A673 (cell line): ENCODE results near the gene KRTAP10-5. TPM values are rescaled to one million over a fixed set of nuclear protein-coding genes. Genes with fewer than 3 reads are reported as not detected.

Experiments used
- BruUV-seq: library from RNA; stranded (reverse); fragments of 400-500 nt; replicated peaks from 2 replicates; lab custom pipeline; 2021; lab: Mats Ljungman, UMichigan
- CTCF ChIA-PET: fragments of 300-600 bp; sonication (Branson Sonifier 250); formaldehyde crosslinking; loops from one replicate; lab custom pipeline; 2022; ENCODE audit warnings: antibody characterized with exemption; lab: Charles Lee
- POLR2A ChIA-PET: fragments of 300-600 bp; sonication (Branson Sonifier 250); formaldehyde crosslinking; loops from one replicate; lab custom pipeline; 2022; ENCODE audit warnings: antibody characterized with exemption; ENCODE audit not compliant: low non-redundant PET; lab: Charles Lee
- DNase-seq: peaks from one replicate; pipeline ENCODE4 v3.0.0-alpha.2; 2015; ENCODE audit warnings: low spot score
- H3K27ac ChIP-seq: fragments of 200-600 bp; sonication (generic); 2 replicates; pipeline ENCODE4 v1.5.1; 2016; ENCODE audit warnings: mixed run types, low read depth, mild to moderate bottlenecking, mixed read lengths, antibody characterized with exemption, low read length; ENCODE audit not compliant: poor library complexity, severe bottlenecking
- H3K27me3 ChIP-seq: fragments of 200-600 bp; sonication (generic); replicated peaks from 2 replicates; pipeline ENCODE4 v1.6.1; 2017; ENCODE audit warnings: mixed run types, low read depth, mild to moderate bottlenecking, mixed read lengths, antibody characterized with exemption, low read length; ENCODE audit not compliant: insufficient read depth, poor library complexity
- H3K36me3 ChIP-seq: fragments of 200-600 bp; sonication (generic); 2 replicates; pipeline ENCODE4 v1.6.1; 2016; ENCODE audit warnings: mixed run types, mild to moderate bottlenecking, mixed read lengths, antibody characterized with exemption, low read length; ENCODE audit not compliant: insufficient read depth, poor library complexity, severe bottlenecking
- H3K4me1 ChIP-seq: fragments of 200-600 bp; sonication (generic); 2 replicates; pipeline ENCODE4 v1.6.1; 2017; ENCODE audit warnings: mixed run types, mild to moderate bottlenecking, mixed read lengths, antibody characterized with exemption, low read length; ENCODE audit not compliant: insufficient read depth, poor library complexity, severe bottlenecking
- H3K4me3 ChIP-seq: fragments of 200-600 bp; sonication (generic); 2 replicates; pipeline ENCODE4 v1.5.1; 2016; ENCODE audit warnings: low read depth, mixed run types, mild to moderate bottlenecking, mixed read lengths, low read length; ENCODE audit not compliant: poor library complexity, severe bottlenecking
- H3K9me3 ChIP-seq: fragments of 200-600 bp; sonication (generic); 2 replicates; pipeline ENCODE4 v1.6.1; 2016; ENCODE audit warnings: mixed run types, low read depth, mild to moderate bottlenecking, mixed read lengths, antibody characterized with exemption, low read length; ENCODE audit not compliant: poor library complexity, severe bottlenecking
- EZH2 ChIP-seq: fragments of 200-600 bp; sonication (generic); IDR thresholded peaks from 2 replicates; pipeline ENCODE4 v1.6.1; 2017; ENCODE audit warnings: borderline replicate concordance, low read depth, mild to moderate bottlenecking, mixed read lengths, antibody characterized with exemption, low read length; ENCODE audit not compliant: poor library complexity, severe bottlenecking
- intact Hi-C: fragments of 100-400 bp; cut with micrococcal nuclease; formaldehyde crosslinking; loops from one replicate; pipeline ENCODE4 v1.10.0; 2022; ENCODE audit not compliant: unreplicated experiment
- total RNA-seq: library from RNA; stranded (reverse); gene quantifications from 2 replicates; pipeline ENCODE4 v1.2.3, GENCODE V29; 2021
- TF ChIP-seq, protein P1 (sequence below): fragments of 300-800, 200-600 bp; sonication (generic); conservative IDR thresholded peaks from 2 replicates; pipeline ENCODE4 v1.5.1; 2017; ENCODE audit warnings: low read depth, mild to moderate bottlenecking, antibody characterized with exemption, low read length, moderate library complexity, mixed read lengths

The KRTAP10-5 gene
- total RNA-seq, 1 experiment from 2014 or later: not detected

- no peak for DNase-seq
- Histone ChIP-seq H3K27ac (no peak overlapping the region), H3K4me3 (no peak overlapping the region), H3K36me3 (no peaks in the 10 kb centered on the region), H3K9me3 (peaks cover 22% of the 10 kb centered on the region), H3K27me3 (no peaks in the 10 kb centered on the region), H3K4me1 (no peaks in the 10 kb centered on the region)
- BruUV-seq: no TSS peak
- POLR2A ChIA-PET: no interaction called here
- TF ChIP-seq, protein P1, sequence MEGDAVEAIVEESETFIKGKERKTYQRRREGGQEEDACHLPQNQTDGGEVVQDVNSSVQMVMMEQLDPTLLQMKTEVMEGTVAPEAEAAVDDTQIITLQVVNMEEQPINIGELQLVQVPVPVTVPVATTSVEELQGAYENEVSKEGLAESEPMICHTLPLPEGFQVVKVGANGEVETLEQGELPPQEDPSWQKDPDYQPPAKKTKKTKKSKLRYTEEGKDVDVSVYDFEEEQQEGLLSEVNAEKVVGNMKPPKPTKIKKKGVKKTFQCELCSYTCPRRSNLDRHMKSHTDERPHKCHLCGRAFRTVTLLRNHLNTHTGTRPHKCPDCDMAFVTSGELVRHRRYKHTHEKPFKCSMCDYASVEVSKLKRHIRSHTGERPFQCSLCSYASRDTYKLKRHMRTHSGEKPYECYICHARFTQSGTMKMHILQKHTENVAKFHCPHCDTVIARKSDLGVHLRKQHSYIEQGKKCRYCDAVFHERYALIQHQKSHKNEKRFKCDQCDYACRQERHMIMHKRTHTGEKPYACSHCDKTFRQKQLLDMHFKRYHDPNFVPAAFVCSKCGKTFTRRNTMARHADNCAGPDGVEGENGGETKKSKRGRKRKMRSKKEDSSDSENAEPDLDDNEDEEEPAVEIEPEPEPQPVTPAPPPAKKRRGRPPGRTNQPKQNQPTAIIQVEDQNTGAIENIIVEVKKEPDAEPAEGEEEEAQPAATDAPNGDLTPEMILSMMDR: no peak
- CTCF ChIA-PET: no interaction called here
- intact Hi-C loops: loop anchor here (10.0 kb wide), 1 partner anchor 64 kb away; the partner anchor contains the start of gene KRTAP10-7
These were observed 39.6 kb downstream of the KRTAP10-5 start for GRCh38 chr21:44540741-44541288.

DNA sequence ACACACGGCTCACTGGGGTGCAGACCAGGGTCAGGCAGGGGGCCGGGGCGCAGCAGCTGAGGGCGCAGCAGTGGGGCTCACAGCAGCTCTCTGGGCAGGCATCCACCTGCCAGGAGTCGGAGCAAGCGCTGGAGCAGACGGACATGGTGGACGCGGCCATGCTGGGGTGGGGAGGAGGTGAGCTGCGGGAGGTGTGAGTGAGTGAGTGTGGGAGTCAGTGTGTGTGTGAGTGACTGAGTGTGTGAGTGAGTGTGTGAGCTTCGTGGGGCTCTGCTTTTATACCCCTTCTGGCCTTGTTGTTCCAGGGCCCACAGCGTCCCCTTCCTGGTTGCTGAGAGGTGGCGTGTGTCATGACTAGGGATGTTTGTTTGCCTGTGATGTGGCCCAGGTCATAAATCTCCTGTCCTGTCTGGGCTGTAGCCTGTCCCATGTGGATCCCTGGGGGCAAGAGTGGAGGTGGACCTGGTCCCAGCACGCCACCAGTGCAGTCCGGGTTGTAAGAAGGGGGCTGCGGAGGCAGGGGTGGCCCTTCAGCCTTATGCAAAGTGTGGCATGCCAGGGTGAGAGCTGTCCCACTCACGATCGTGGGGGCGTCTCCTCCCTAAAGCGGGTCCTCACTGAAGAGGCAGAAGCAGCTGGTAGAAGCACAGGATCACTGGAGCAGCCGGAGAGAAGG, 40.3 kb downstream of the KRTAP10-5 start, which contains the start of gene KRTAP10-1:
TSS of gene KRTAP10-1 (minus strand) at position 205 of the 676 bp plus-strand sequence. CDS start at position 160, 45 bp downstream.
- POLR2A ChIA-PET: interaction anchor here (0.7 kb wide), 1 partner anchor 11 kb away, joined by 3 read pairs; the partner anchor contains the start of gene KRTAP10-2
- Histone ChIP-seq H3K36me3 (no peaks in the 10 kb centered on the region), H3K4me1 (no peaks in the 10 kb centered on the region), H3K27me3 (no peaks in the 10 kb centered on the region), H3K4me3 (no peak within 1 kb of the TSS), H3K27ac (no peak within 1 kb of the TSS), H3K9me3 (peaks cover 22% of the 10 kb centered on the region)
- CTCF ChIA-PET: no interaction called here
- TF ChIP-seq EZH2: no peak
- TF ChIP-seq, protein P1: no peak
- DNase-seq: no peak
- no TSS peak for BruUV-seq
- intact Hi-C loops: loop anchor here (10.0 kb wide), 1 partner anchor 65 kb away; the partner anchor contains the start of gene KRTAP10-7

- no peak for DNase-seq
- no peaks in the 10 kb centered on the region for H3K36me3 ChIP-seq
- ChIA-PET POLR2A (no interaction called here), CTCF (no interaction called here)
- H3K9me3 ChIP-seq: peaks cover 22% of the 10 kb centered on the region
- intact Hi-C loops: no loop called here
- H3K4me3 ChIP-seq: no peak overlapping the region
- TF ChIP-seq, protein P1: no peak
- TF ChIP-seq EZH2: no peak
- no peak overlapping the region for H3K27ac ChIP-seq
- no peaks in the 10 kb centered on the region for H3K4me1 ChIP-seq
- no peaks in the 10 kb centered on the region for H3K27me3 ChIP-seq
- no TSS peak for BruUV-seq
These were observed 41.4 kb downstream of the KRTAP10-5 start for GRCh38 chr21:44539046-44539445.
